ENCODE results near the gene UNC5B. TPM values are rescaled to one million over a fixed set of nuclear protein-coding genes. Genes with fewer than 3 reads are reported as not detected.

The UNC5B gene
- total and polyA plus RNA-seq, 2 donors from 2014 or later = 5.5 to 22.6 TPM

DNA sequence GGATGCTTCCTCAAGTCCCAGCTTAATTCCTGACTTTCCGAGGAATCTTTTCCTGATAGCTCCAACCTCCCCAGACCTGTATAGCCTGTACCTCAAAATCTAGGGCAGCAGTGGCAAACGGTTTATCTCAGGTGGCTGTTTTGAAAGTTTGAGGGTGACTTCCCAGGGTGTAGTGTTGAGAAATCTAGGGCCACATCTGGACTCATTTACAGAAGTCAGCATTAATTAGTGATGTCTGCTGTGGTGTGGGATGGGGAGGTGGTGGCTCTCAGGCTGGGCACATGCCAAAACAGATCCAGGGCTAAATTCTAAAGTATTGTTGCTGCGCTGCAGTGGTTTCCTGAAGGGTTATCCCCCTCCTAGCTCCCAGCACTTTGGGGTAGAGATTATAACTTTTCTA, 38.0 kb downstream of the UNC5B start:
- H3K4me1 ChIP-seq (ENCODE audit: control insufficient read depth in 2 of 3, insufficient read depth in 2 of 3, low read depth in 1 of 3, low read length in 3 of 3) = peaks cover 0 to 23% (median 3%) of the 10 kb centered on the region in 3 donors
- H3K9me3 ChIP-seq (ENCODE audit: control insufficient read depth in 2 of 3, insufficient read depth in 1 of 3, low read length in 3 of 3) = no peaks in the 10 kb centered on the region
- H3K9ac ChIP-seq (ENCODE audit: low read length in 3 of 3) = no peak overlapping the region
- no peak overlapping the region for H3K4me3 ChIP-seq (ENCODE audit: low read length in 3 of 3)
- no peaks in the 10 kb centered on the region for H3K36me3 ChIP-seq (ENCODE audit: control insufficient read depth in 2 of 3, insufficient read depth in 3 of 3, low read length in 3 of 3)
- no peak for FAIRE-seq
- no peak for DNase-seq
- H3K27me3 ChIP-seq (ENCODE audit: control insufficient read depth, insufficient read depth, low read length) = no peaks in the 10 kb centered on the region
- no peak overlapping the region for H3K27ac ChIP-seq (ENCODE audit: low read depth in 2 of 2, low read length in 2 of 2)
- TF ChIP-seq, protein P1, sequence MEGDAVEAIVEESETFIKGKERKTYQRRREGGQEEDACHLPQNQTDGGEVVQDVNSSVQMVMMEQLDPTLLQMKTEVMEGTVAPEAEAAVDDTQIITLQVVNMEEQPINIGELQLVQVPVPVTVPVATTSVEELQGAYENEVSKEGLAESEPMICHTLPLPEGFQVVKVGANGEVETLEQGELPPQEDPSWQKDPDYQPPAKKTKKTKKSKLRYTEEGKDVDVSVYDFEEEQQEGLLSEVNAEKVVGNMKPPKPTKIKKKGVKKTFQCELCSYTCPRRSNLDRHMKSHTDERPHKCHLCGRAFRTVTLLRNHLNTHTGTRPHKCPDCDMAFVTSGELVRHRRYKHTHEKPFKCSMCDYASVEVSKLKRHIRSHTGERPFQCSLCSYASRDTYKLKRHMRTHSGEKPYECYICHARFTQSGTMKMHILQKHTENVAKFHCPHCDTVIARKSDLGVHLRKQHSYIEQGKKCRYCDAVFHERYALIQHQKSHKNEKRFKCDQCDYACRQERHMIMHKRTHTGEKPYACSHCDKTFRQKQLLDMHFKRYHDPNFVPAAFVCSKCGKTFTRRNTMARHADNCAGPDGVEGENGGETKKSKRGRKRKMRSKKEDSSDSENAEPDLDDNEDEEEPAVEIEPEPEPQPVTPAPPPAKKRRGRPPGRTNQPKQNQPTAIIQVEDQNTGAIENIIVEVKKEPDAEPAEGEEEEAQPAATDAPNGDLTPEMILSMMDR (IDR thresholded peaks at IDR 0.05; ENCODE audit: borderline replicate concordance, extremely low read depth, insufficient read depth) = no peak
- intact Hi-C loops (cut with DNase I) = no loop called here

DNA sequence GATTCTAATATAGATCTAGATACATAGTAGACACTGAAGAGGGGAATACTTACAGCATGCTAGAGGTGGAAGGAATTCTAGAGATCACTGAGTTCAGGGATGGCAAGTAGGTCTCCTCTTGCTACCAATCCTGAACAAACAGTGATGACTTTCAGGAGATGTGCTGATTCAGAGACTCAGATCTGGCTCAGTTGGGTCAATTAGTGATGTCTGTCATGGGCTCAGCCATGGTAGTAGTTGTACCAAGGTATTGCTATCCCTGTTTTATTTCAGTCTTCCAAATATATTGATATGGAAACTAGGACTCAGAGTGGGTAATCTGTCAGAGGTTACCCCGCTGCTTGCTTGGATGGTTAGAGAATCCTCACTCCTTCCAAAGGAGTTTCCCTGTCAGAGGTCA, 38.5 kb downstream of the UNC5B start:
- Histone ChIP-seq H3K27me3 (ENCODE audit: control insufficient read depth, insufficient read depth, low read length) (no peaks in the 10 kb centered on the region), H3K9ac (ENCODE audit: low read length in 3 of 3) (no peak overlapping the region), H3K4me1 (ENCODE audit: control insufficient read depth in 2 of 3, insufficient read depth in 2 of 3, low read depth in 1 of 3, low read length in 3 of 3) (peaks cover 0 to 21% (median 3%) of the 10 kb centered on the region in 3 donors), H3K9me3 (ENCODE audit: control insufficient read depth in 2 of 3, insufficient read depth in 1 of 3, low read length in 3 of 3) (no peaks in the 10 kb centered on the region), H3K27ac (ENCODE audit: low read depth in 2 of 2, low read length in 2 of 2) (no peak overlapping the region), H3K36me3 (ENCODE audit: control insufficient read depth in 2 of 3, insufficient read depth in 3 of 3, low read length in 3 of 3) (no peaks in the 10 kb centered on the region), H3K4me3 (ENCODE audit: low read length in 3 of 3) (no peak overlapping the region)
- DNase-seq = no peak
- no peak for FAIRE-seq
- TF ChIP-seq, protein P1 (IDR thresholded peaks at IDR 0.05; ENCODE audit: borderline replicate concordance, extremely low read depth, insufficient read depth) = no peak
- intact Hi-C loops (cut with DNase I) = no loop called here

DNA sequence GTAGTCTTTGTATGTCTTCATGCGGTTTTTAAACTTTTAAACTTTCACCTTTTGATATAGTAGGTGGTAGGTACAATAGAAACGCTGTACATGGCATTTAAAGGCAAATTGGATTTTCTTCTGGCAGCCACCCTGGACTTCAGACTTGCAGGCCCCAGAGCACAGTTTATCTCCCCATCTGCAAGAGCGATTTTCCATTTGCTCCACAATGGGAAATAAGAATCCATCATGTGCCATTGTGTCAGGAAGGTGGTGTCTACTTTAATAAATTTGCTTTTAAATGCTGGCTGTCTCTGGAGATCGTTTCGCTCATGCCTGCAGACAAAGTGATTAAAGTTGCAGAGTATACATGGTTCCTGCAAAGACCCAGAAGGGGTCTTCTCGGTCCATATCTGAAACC, 38.9 kb downstream of the UNC5B start:
- H3K9me3 ChIP-seq (ENCODE audit: control insufficient read depth in 2 of 3, insufficient read depth in 1 of 3, low read length in 3 of 3) = no peaks in the 10 kb centered on the region
- H3K4me3 ChIP-seq (ENCODE audit: low read length in 3 of 3) = no peak overlapping the region
- H3K36me3 ChIP-seq (ENCODE audit: control insufficient read depth in 2 of 3, insufficient read depth in 3 of 3, low read length in 3 of 3) = no peaks in the 10 kb centered on the region
- TF ChIP-seq, protein P1 (IDR thresholded peaks at IDR 0.05; ENCODE audit: borderline replicate concordance, extremely low read depth, insufficient read depth) = no peak
- H3K4me1 ChIP-seq (ENCODE audit: control insufficient read depth in 2 of 3, insufficient read depth in 2 of 3, low read depth in 1 of 3, low read length in 3 of 3) = peaks cover 0 to 21% (median 3%) of the 10 kb centered on the region in 3 donors
- no peak for FAIRE-seq
- no peak overlapping the region for H3K27ac ChIP-seq (ENCODE audit: low read depth in 2 of 2, low read length in 2 of 2)
- no peaks in the 10 kb centered on the region for H3K27me3 ChIP-seq (ENCODE audit: control insufficient read depth, insufficient read depth, low read length)
- no peak for DNase-seq
- H3K9ac ChIP-seq (ENCODE audit: low read length in 3 of 3) = no peak overlapping the region
- intact Hi-C loops (cut with DNase I) = no loop called here

DNA sequence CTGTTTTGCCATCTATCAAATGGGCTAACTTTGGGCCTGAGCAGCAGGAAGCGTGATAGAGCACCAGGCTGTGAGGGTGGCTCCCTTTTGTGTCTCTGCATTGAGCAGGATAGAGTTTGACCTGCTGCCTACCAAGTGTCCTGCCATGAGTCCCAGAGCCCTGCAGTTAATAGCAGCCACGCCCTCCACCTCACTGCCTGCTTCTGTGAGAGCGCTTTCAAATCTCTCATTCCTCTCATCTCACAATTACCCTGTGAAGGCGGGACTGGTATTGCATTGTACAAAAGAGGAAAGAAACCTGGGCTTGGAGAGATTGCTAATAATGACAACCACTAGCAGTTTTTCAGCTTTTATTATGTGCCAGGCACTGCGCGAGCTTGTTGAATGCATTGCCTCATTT, 39.9 kb downstream of the UNC5B start:
- intact Hi-C loops (cut with DNase I) = no loop called here
- no peaks in the 10 kb centered on the region for H3K27me3 ChIP-seq (ENCODE audit: control insufficient read depth, insufficient read depth, low read length)
- H3K9me3 ChIP-seq (ENCODE audit: control insufficient read depth in 2 of 3, insufficient read depth in 1 of 3, low read length in 3 of 3) = no peaks in the 10 kb centered on the region
- DNase-seq (no peak), FAIRE-seq (no peak)
- H3K9ac ChIP-seq (ENCODE audit: low read length in 3 of 3) = no peak overlapping the region
- H3K4me3 ChIP-seq (ENCODE audit: low read length in 3 of 3) = no peak overlapping the region
- TF ChIP-seq, protein P1 (IDR thresholded peaks at IDR 0.05; ENCODE audit: borderline replicate concordance, extremely low read depth, insufficient read depth) = no peak
- H3K36me3 ChIP-seq (ENCODE audit: control insufficient read depth in 2 of 3, insufficient read depth in 3 of 3, low read length in 3 of 3) = no peaks in the 10 kb centered on the region
- H3K4me1 ChIP-seq (ENCODE audit: control insufficient read depth in 2 of 3, insufficient read depth in 2 of 3, low read depth in 1 of 3, low read length in 3 of 3) = peaks cover 0 to 12% (median 0%) of the 10 kb centered on the region in 3 donors
- no peak overlapping the region for H3K27ac ChIP-seq (ENCODE audit: low read depth in 2 of 2, low read length in 2 of 2)

All from kidney (tissue), 14 donors.